ENCODE results near the gene ADAP1.
"Not testable (repeated sequence)": the region's sequence is repeated elsewhere in the genome, so short reads cannot be mapped to it uniquely, and the experiment has no call there.

DNA sequence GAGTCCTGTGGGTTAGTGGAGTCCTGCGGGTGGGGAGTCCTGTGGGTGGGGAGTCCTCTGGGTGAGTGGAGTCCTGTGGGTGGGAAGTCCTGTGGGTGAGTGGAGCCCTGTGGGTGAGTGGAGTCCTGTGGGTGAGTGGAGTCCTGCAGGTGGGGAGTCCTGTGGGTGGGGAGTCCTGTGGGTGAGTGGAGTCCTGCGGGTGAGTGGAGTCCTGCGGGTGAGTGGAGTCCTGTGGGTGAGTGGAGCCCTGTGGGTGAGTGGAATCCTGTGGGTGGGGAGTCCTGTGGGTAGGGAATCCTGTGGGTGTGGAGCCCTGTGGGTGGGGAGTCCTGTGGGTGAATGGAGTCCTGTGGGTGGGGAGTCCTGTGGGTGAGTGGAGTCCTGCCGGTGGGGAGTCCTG lies 47.5 kb upstream of the ADAP1 start:
- TF ChIP-seq, protein P1, sequence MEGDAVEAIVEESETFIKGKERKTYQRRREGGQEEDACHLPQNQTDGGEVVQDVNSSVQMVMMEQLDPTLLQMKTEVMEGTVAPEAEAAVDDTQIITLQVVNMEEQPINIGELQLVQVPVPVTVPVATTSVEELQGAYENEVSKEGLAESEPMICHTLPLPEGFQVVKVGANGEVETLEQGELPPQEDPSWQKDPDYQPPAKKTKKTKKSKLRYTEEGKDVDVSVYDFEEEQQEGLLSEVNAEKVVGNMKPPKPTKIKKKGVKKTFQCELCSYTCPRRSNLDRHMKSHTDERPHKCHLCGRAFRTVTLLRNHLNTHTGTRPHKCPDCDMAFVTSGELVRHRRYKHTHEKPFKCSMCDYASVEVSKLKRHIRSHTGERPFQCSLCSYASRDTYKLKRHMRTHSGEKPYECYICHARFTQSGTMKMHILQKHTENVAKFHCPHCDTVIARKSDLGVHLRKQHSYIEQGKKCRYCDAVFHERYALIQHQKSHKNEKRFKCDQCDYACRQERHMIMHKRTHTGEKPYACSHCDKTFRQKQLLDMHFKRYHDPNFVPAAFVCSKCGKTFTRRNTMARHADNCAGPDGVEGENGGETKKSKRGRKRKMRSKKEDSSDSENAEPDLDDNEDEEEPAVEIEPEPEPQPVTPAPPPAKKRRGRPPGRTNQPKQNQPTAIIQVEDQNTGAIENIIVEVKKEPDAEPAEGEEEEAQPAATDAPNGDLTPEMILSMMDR (IDR thresholded peaks at IDR 0.05; ENCODE audit: low read length): not testable (repeated sequence)
- not testable (repeated sequence) for TF ChIP-seq EZH2 (IDR thresholded peaks at IDR 0.05; ENCODE audit: borderline replicate concordance, low read length)
